Activated T-cell treated with anti-CD3 and anti-CD28 coated beads for 4 hours (primary cell): ENCODE measurements around the gene TMEM252.

Source experiments
- DNase-seq: peaks from one replicate; pipeline ENCODE4 v3.0.0-alpha.2; 2020

TMEM252 gene

DNA sequence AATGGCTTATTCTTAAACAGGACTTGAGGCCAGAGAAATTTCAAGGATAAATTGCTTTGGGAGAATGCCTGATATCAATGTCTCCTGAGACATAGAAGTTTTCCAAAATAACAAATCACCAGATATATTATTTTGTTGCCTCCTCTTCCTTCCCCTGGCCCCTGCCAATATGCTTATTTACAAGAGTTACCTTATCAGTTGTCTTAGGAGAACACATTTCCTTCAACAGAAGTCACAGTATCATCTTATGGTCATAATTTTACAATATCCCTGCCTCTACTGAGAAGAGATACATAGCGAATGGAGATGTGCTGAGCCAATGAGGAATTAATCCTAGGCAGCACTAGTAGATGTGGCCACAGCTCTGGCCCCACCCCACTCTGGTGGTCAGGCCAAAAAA, 43.1 kb downstream of the TMEM252 start:
- no peak for DNase-seq

GRCh38 chr9:68496356-68496755, 44.3 kb downstream of the TMEM252 start:
- DNase-seq, result no peak

- DNase-seq, result no peak
Measured at GRCh38 chr9:68495247-68495646, 45.4 kb downstream of the TMEM252 start.

DNA sequence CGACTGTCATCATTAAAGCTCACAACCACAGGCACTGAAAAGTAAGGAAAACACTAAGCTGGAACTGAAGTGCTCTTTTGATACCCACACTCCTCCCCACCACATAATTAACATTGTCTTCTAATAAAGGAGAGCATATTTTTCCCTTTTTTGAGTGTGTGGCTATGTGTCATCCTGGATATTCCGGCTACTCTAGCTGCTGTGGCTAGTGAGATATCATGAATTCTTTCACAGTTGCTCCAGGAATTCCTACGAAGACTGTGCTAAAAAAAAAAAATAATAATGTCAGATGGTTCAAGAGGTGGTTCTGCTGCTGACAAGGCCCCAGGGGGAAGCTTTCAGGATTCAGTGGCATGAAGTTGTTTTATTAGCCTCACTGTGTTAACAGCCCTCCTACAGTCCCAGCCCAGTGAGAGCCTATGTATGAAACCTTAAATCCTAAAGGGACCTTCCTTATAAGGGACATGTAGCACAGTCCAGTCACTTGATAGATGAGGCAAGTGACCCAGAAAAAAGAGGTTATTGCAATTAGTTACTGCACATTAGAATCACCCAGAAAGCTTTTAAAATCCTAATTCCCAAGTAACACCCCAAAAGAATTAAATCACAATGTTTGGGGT, 46.6 kb downstream of the TMEM252 start:
- no peak for DNase-seq

DNA sequence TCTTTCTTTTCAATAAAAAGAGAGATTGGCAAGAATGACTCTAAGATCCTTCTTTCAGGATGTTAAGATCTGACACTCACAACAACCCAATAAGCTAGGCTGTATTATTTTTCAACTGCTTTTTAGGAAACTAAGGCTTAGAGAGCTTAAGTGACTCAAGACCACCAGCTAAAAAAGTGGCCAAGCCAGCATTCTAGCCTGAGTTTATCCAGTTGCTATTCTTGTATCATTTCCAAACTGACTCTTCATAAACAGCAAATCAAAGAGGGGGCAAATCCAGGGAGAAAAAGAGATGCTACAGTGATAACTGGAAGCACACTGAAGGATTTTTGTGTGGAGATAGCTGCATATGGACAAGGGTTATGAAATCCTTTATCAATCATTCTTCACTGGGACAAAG, 47.1 kb downstream of the TMEM252 start:
- DNase-seq, result no peak

DNA sequence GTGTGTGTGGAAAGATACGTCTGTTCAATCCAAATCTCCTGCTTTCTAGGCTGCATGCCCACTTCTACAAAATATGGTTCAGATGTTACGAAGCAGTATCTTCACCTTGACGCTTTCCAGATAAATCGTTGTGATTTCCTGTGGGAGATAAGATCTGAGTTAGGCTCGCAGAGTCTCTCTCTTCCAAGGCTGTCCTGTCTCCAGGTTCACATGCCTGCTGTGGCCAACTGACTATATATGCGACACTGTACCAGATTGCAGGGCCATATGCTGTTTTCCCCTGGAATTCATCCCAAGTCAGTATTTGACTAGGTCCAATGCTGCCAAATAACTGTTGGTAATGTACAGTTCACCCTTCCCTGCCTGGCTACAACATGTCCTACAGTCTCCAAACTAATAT, 47.9 kb downstream of the TMEM252 start:
- no peak for DNase-seq

DNA sequence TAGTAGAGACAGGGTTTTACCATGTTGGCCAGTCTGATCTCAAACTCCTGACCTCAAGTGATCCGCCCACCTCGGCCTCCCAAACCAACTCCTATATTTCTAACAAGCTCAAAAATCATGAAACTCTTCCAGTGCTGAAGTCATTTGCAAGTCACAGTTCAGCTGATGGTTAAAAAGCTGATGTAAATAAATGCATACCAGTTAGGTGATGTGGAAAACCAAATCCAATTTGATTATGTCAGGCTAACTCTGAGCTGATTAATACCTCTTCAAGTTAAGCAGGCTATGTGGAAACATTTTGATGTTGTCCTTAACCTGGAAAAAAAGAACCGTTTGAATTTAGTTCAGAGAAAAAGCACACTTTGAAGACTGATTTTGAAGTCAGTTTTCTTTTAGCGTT, 51.0 kb downstream of the TMEM252 start:
- no peak for DNase-seq

DNA sequence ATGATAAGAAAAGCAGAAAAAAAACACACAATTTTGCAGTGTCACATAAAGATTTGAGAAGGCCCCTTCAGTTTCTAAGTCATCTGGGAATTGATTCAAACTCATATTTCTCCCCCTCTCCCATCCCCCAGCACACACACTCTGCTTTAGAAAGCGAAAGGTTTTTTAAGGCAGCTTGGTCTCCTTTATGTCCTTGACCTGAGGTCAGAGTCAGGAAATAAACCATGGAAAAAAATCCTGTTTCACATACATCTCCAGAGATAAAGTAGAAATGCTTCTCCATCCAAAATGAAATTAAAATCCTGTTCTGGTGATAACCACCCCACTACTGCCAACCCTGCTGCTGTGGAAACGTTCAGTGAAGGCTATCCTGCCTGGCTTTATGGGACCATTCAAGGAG, 52.6 kb downstream of the TMEM252 start:
- no peak for DNase-seq
